DND-41 (cell line): Measurements from ENCODE around the gene SPECC1.
"Not testable (repeated sequence)": the region's sequence is repeated elsewhere in the genome, so short reads cannot be mapped to it uniquely, and the experiment has no call there.

ENCODE experiments used
- CTCF ChIP-seq: IDR thresholded peaks from 2 replicates; pipeline ENCODE4 v1.5.1; 2012; ENCODE audit warnings: borderline replicate concordance, low read length, moderate library complexity, mild to moderate bottlenecking; ENCODE audit not compliant: poor library complexity, severe bottlenecking; ENCODE audit errors: extremely low read depth
- EZH2 ChIP-seq: IDR thresholded peaks from 3 replicates; pipeline ENCODE4 v1.6.1; 2012; ENCODE audit warnings: borderline replicate concordance, low read depth, mild to moderate bottlenecking, moderate library complexity, low read length, inconsistent platforms; ENCODE audit not compliant: severe bottlenecking

- not testable (repeated sequence) for TF ChIP-seq CTCF, EZH2
These were observed 218.7 kb downstream of the SPECC1 start for GRCh38 chr17:20227720-20228370.
